ENCODE data around the gene IL1B.

- TF ChIP-seq CTCF (IDR thresholded peaks at IDR 0.05) = no peak
- TF ChIP-seq POLR2A (IDR thresholded peaks at IDR 0.05) = no peak
These were observed 45.6 kb downstream of the IL1B start for GRCh38 chr2:112791019-112791418.

All from right lobe of liver (tissue), 4 donors.